GM21786 (cell line): ENCODE data around the gene TMEM181.
"Not testable (repeated sequence)": the region's sequence is repeated elsewhere in the genome, so short reads cannot be mapped to it uniquely, and the experiment has no call there.

ENCODE experiments used
- ATAC-seq: cut with Tn5 transposase; IDR thresholded peaks from one replicate; pipeline ENCODE4 v1.9.1; 2021; ENCODE audit not compliant: unreplicated experiment

TMEM181 gene

DNA sequence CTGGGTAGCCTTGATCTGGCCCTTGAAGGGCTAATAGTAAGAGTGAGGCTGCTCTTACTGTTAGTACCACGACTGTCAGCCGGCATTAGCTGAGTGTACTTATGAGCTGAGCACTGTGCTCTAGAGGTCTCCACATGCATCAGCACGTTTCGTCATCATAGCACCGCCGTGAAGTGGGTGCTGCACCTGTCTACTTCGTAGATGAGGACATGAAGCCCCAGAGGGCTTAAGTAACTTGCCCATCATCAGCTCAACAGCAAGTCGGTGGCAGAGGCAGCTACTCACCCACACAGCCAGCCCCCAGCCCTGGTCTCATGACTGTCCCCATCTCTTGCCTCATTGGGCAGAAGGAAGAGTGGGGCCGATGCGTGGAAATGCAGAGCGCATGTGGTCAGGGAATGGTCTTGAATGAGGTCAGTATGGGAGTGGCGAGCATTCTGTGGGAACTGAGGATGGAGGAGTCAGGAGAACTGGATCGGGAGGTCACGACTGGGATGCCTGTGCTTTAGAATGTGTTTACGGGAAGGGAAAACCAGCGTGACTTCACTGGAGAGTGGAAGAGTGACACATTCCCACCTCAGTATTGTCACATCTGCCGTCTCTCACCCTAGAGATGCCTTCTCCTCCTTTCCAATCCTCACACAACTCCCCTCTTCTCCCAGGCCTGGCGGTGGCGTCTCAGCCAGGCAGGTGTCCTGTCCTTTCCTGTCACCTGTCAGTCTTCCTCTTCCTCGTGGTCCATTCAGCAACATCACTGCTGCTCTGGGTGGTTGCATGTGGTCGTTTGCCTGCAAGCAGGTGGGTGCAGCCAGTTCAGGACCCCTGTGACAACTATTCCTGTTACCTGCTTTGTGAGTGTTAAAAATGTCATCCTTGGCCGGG, 95.9 kb downstream of the TMEM181 start:
- no peak for ATAC-seq

DNA sequence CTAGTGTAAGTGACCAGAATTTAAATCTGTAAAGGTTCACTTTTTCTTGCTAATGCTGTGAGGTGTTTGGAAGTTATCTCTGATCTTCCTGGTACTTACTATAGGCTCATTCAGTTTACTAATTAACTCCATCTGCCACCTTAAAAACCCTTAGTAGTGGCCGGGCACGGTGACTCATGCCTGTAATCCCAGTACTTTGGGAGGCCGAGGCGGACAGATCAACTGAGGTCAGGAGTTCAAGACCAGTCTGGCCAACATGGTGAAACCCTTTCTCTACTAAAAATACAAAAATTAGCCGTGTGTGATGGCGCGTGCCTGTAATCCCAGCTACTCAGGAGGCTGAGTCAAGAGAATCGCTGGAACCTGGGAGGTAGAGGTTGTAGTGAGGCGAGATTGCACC, 97.1 kb downstream of the TMEM181 start:
- not testable (repeated sequence) for ATAC-seq

DNA sequence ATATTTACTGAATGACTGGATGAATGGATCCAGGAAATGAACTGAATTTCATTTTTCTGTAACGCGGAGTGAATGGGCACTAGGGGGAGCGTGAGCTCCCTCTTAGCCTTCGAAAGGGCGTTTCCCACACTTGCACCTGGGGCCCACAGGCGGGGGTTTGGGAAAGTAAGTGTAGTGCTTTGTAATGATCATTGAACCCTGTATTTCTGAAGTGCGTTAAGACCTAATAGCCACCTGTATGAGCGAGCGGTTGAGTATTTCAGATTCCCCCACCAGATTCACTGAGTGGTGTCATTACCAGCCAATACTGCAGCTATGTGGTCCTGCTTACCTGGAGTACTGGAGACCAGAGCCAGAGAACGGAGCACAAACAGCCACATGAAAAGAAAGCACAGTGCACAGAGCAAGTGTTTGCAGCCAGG, 100.5 kb downstream of the TMEM181 start:
- no peak for ATAC-seq

DNA sequence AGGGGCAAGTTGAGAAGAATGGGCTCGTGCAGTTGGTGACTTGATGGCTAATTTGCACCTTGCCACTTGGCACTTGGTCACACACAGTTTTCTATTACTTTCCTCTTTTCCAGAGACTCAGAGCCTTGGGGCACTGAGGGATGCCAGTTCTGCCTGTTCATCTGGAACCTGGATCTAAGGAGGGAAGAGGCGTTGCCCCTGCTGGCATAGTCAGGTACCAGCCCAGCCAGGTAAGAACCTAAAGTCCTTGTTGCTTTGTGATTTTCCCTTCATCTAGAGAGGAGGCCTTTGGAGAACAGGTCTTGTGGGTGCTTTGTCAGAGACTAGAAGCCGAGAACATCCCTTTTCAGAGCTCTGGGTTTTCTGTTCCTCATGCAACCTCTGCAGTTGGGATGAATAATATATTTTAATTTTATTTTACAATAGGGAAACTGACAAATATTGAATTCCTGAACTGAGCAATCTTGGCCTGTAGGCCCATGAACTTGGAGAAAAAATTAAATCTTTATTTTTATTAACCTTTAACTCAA, 101.3 kb downstream of the TMEM181 start:
- ATAC-seq = no peak

DNA sequence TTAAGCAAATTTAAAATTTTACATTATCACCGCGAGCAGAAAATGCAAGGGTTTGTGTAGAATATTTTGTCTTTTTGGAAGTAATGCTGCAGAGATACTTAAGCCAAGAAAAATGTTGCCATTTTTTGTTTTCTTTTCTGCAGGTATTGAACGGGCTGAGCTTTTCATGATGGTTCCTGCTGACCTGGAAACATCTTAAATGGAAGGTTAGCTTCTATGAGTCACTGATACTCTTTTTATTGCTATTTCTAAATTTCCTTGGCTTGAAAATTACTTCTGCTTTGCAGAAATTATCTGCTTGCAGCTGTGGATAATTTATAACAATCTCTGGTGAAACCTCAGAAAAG, 102.7 kb downstream of the TMEM181 start:
- no peak for ATAC-seq

DNA sequence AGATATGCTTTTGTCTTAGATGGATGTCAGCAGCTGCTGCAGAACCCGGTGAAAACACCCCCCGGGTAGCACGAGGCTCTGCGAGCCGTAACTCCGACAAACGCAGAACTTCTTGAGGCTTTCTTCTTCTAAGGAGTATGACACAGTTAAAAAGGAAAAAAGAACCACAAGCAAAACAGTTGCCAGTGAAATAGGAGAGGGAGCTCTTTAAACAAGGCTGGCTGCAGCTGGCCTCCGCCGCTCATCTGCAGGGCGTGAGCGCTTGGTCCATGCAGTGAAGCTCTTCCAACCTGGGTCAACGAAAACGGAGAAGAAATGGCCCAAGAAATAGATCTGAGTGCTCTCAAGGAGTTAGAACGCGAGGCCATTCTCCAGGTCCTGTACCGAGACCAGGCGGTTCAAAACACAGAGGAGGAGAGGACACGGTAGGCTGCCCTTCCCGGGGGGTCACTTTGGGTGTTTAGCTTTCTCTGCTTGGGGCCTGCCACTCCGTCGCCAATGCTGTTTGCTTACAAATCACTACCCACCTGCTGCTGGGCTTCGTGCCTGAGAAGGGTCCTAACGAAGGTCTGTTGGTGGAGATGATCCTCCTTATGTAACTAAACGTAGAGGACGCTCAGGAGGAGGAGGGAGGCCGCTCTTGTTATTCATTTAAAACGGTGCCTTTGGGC, 103.2 kb downstream of the TMEM181 start:
- no peak for ATAC-seq

DNA sequence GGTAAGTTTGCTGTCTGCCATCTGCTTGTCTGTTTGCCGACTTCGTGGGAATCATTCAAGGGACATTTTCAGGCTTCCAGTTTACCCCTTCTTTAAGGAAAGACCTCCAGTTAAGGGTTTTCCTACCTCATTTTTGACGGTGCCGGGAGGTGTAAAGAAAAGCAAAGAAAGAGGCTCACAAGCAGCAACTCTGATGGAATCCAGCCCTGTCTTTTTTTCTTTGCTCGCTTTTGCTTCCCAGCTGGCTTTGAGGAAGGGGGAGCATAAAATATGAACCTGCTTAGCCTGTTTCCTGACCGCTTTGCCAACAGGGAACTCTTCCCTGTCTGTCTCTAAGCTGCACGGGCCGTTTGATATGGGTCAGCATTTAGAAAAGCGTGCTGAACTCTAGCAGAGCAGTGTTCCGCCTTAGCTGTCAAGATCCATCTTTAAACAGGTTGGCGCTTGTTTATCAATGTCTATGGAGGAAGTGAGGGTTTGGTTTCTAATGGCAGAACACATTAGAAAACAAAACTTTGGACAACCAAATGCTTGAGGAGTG, 103.8 kb downstream of the TMEM181 start:
- ATAC-seq = no peak

DNA sequence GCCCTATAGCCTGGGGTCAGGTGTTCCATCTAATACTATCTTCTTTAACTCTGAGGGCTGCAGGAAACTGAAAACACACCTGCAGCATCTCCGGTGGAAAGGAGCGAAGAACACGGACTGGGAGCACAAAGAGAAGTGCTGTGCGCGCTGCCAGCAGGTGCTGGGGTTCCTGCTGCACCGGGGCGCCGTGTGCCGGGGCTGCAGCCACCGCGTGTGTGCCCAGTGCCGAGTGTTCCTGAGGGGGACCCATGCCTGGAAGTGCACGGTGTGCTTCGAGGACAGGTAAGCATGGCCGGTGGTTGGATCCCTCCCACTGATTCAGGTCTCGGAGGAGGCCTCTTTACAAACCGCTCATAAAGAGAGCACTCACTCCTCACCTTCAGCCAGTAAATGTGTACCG, 105.4 kb downstream of the TMEM181 start:
- no peak for ATAC-seq

DNA sequence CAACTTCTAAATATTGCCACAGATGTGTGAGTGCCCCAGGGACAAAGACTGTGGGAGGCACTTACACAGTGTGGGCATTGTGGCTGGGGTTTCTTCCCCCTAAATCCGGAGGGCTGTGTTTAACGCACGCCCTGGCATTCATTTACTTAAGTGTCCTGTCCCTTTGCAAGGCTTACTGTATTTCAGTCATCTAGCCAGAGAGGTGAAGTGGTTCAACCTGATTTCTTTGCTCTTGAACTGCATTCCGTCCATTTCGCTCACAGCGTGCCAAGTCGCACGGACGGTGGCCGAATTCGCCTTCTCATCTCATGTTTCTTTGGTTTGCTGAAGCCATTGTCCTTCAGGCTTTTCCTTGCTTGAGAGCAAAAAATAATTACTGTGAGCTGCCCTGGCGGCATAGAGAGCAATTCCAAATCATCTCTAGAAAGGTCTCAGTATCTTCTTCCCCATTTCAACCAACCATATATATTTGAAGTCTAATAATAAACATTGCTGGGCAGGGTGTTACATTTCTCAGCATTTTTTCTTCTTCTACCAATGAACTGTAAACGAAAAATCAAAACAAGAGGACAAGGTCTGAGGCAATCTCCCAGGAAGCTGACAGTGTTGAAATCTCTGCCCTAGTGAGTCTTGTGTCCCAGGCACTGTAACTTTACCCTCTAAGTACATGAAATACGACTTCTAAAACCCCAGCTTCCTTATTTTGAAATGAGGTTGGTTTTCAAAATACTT, 106.9 kb downstream of the TMEM181 start:
- ATAC-seq = no peak

DNA sequence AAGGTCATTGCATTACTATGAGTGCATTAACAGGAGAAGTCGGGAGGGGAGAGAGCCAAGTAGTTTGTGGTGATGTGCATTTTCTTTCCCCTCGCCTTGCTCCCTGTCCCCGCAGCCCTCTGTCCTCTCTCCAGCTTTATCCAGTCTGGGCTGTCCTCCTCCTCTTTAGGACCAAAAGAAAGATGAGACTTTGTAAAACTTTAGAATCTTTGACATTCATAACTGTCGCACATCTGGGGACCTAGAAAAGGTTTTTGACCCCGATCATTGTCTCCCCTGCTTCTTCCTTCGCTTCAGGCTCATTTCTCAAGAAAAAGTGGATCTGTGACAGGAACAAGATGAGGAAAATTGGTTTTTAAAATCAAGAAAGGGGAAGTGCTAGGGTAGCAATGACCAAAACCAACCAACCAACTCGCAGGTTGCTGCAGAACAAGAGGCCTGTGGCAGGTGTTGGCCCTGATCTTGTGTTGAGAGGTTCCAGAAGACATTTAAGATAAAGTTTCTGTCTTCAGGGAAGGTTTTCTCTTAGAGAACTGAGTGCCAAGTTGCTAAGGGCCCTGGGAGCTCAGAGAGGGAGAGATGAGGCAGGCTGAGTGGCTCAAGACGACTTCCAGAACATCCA, 107.6 kb downstream of the TMEM181 start:
- no peak for ATAC-seq

DNA sequence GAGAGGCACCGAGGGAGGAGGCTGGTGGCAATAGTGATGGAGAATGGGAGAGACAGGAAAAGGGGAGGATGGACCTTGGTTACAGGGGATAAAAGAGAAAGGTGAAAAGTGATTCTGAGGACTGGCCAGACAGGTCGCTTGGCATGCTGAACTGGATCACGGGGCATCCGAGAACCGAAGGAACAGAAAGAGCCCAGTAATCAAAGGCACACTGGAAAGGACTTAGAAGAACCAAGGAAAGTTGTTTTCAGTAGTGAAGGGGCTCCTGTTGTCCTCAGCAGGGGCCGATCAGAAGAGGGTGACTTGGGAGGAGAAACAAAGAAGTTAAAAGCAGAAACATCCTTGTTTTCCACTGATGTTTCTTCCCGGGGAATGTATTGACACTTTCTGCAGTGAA, 108.8 kb downstream of the TMEM181 start:
- no peak for ATAC-seq

DNA sequence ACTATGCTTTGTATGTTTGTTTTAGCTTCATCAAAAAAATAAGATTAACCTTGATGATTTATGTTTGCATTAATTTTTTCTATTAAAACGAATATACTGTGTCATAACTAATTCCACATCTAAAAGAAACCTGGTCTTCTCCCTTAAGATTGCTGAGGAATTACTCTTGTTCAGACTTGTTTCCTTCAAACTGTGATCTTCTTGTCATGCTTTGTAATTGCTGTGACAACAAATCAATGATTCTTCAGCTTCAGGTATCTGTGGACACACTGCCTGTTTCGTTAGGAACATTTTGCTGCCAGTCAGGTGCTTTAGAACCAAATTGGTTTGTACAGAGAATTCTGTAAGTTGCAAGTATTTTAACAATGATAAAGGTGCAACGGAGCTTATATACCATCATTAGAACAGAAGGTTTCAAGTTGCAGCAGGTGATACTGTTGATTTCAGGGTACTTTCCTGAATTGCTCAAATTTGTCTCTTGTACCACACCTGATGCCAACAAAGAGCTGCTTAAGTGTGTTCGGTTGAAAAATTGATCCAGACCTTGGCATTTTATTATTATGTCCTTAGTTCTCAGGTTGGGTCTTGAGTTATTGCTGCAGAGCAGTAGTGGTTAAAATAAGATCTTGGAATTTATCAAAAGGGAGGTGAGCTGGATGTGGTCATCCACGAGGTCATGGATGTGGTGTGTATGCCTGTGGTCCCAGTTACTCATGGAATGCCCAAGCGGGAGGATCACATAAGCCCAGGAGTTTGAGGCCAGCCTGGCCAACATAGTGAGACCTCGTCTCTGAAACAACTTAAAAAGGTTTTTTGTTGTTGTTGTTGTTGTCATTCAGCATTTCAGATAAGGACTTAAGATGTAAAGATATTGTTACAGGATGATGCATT, 109.5 kb downstream of the TMEM181 start:
- no peak for ATAC-seq

DNA sequence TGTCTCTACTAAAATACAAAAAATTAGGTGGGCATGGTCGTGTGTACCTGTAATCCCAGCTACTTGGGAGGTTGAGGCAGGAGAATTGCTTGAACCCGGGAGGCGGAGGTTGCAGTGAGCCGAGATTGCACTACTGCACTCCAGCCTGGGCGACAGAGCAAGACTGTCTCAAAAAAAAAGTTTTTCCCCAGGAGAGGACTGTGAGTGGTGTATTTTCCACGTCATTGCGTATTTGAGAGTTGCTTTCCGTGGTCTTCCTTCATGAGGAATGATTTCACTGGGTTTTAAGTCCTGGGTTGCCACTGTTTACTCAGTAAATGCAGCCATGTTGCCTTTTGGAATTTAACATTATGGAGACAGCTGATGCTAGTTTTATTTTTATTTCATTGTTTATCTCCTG, 112.2 kb downstream of the TMEM181 start:
- not testable (repeated sequence) for ATAC-seq

DNA sequence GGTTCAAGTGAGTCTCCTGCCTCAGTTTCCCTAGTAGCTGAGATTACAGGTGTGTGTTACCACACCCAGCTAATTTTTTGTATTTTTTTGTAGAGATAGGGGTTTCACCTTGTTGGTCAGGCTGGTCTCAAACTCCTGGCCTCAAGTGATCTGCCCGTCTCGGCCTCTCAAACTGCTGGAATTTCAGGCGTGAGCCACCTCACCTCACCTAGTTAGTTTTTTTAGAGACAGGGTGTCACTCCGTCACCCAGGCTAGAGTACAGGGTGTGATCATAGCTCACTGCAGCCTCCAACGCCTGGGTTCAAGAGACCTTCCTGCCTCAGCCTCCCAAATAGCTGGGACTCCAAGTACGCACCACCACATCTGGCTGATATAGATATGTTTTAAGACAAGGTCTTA, 112.8 kb downstream of the TMEM181 start:
- no peak for ATAC-seq

DNA sequence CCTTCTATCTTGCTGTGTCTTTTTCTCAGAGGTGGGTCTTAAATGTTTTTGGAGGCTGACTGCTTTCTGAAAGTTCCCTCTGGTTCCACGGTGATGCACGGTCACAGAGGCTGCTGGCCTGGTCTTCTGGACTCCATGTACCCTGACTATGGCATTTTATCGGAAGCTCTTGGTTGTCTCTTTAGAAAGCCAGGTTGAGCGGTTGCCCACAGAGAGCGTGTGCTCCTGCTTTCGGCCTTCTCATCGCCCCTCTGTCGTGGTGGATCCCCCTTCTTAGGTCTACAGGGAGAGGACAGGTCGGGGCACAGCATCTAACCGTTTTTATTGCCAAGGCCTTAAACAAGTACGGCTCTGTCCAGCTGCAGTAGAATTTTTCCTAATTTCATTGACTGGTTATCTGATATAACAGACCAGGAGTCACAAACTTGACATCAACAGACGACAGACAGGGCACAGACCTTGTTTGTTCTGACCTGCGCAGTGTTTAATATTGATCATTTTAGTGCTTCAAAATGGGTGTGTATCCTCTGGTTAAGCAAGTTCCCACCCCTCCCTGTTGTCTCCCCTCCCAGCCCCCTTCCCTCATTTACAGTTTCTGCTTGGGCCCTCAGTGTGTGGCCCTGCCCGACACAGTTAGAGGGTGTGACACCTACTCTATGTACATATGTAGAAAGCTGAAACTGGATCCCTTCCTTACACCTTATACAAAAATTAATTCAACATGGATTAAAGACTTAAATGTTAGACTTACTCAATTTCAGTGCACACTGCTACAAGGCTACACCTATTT, 114.6 kb downstream of the TMEM181 start:
- ATAC-seq = no peak

DNA sequence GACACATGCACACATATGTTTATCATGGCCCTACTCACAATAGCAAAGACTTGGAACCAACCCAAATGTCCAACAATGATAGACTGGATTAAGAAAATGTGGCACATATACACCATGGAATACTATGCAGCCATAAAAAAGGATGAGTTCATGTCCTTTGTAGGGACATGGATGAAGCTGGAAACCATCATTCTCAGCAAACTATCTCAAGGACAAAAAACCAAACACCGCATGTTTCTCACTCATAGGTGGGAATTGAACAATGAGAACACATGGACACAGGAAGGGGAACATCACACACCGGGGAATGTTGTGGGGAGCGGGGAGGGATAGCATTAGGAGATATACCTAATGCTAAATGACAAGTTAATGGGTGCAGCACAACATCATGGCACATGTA, 117.2 kb downstream of the TMEM181 start:
- ATAC-seq = not testable (repeated sequence)

DNA sequence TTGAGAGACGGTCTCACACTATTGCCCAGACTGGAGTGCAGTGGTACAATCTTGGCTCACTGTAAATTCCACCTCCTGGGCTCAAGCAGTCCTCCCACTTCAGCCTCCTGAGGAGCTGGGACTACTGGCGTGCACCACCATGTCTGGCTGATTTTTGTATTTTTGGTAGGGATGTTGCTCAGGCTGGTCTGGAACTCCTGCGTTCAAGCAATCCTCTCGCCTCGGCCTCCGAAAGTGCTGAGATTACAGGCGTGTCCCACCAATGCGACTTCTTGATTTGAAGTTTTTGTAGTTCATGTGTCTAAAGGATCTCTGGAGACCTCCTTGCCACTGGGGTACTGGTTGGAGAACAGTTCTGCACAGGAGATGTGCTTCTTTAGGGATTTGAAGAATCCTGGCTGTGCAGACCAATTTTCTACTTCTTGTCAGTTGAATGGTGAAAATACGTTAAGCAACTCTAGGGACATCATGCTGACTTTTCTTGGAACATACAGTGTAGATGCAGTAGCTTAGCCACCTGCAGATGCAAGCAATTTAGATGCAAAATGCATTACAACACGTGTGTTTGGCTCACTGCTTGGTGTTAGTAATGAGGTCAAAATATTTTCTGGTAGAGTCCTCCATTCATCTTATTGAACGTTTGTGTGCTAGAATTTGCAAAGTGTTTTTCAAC, 118.2 kb downstream of the TMEM181 start:
- ATAC-seq = no peak

DNA sequence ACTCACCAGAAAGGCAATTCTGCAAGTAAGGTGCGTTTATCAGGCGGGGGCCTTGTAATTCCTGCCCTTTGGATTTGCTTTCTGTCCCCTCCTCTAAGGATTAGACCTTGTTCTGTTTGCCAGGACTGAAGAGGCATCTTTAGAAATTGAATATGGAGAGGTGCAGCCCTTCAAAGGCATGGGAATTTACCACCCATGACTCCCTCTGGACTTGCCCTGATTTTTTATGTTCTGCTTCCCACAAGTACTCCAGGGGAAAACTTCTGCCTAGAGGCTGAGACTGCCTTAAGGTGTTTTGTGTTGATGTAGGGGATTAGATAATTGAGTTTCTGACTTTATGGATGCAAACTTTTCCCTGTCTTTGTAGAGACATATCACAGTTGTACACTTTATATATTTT, 120.1 kb downstream of the TMEM181 start:
- ATAC-seq = no peak

DNA sequence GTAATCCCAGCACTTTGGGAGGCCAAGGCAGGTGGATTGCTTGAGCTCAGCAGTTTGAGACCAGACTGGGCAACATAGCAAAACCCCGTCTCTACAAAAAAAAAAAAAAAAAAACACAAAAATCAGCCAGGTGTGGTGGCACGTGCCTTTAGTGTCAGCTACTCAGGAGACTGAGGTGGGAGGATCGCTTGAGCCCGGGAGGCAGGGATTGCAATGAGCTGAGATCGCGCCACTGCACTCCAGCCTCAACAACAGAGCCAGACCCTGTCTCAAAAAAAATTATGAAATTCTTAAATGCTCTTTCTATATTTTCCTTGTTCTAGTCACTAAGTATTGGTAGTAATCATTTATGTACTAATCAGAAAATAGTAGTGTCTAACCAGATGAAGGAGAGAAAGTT, 120.6 kb downstream of the TMEM181 start:
- ATAC-seq = no peak
